H1 (cell line): ENCODE measurements around the gene PLD6. TPM values are rescaled to one million over a fixed set of nuclear protein-coding genes. Genes with fewer than 3 reads are reported as not detected.

Experiments
- CTCF ChIA-PET: fragments of 300-600 bp; sonication (Branson Sonifier 250); formaldehyde crosslinking; loops from one replicate; lab custom pipeline; 2021; ENCODE audit not compliant: partially characterized antibody; lab: Charles Lee
- POLR2A ChIA-PET: fragments of 300-600 bp; sonication (Branson Sonifier 250); formaldehyde crosslinking; loops from one replicate; lab custom pipeline; 2021; ENCODE audit warnings: inconsistent platforms; ENCODE audit not compliant: partially characterized antibody; lab: Charles Lee
- DNase-seq, 2 experiments: peaks; one replicate each; pipeline versions ENCODE4 v3.0.0 to v3.0.0-alpha.2; 2010 to 2022; ENCODE audit warnings: low spot score in 2 of 2, low read depth in 1 of 2, mixed read lengths in 1 of 2
- FAIRE-seq: peaks from 2 replicates; lab custom pipeline; 2011; peaks lifted over from hg19 to GRCh38; lab: Jason Lieb, UNC
- H2AFZ ChIP-seq: 2 replicates; pipeline ENCODE4 v1.8.1; 2012; ENCODE audit warnings: low read length, inconsistent platforms
- H2AK5ac ChIP-seq: 2 replicates; pipeline ENCODE4 v1.6.1; 2013; ENCODE audit warnings: low read depth, low read length
- H2BK120ac ChIP-seq: replicated peaks from 2 replicates; pipeline ENCODE3; 2013; ENCODE audit warnings: low read depth, low read length, inconsistent platforms
- H2BK12ac ChIP-seq: 2 replicates; pipeline ENCODE4 v1.6.1; 2013; ENCODE audit warnings: low read depth, low read length
- H2BK15ac ChIP-seq: 2 replicates; pipeline ENCODE4 v1.6.1; 2013; ENCODE audit warnings: low read length
- H2BK20ac ChIP-seq: 2 replicates; pipeline ENCODE4 v1.6.1; 2013; ENCODE audit warnings: low read length
- H2BK5ac ChIP-seq: 2 replicates; pipeline ENCODE4 v1.6.1; 2013; ENCODE audit warnings: low read depth, low read length
- H3K14ac ChIP-seq: 2 replicates; pipeline ENCODE4 v1.6.1; 2013; ENCODE audit warnings: inconsistent platforms; ENCODE audit not compliant: insufficient read length
- H3K18ac ChIP-seq: 2 replicates; pipeline ENCODE4 v1.6.1; 2013; ENCODE audit warnings: low read length; ENCODE audit errors: extremely low read depth
- H3K23ac ChIP-seq: 2 replicates; pipeline ENCODE4 v1.6.1; 2013; ENCODE audit warnings: inconsistent platforms; ENCODE audit not compliant: insufficient read length
- H3K23me2 ChIP-seq: 2 replicates; pipeline ENCODE4 v1.6.1; 2013; ENCODE audit warnings: low read depth, low read length
- H3K27ac ChIP-seq: 2 replicates; pipeline ENCODE4 v1.6.1; 2011; ENCODE audit warnings: low read depth, low read length, inconsistent platforms
- H3K27me3 ChIP-seq, 4 experiments: replicated peaks in 1 of 4; 1 replicate in 1 of 4; 2 replicates in 3 of 4; pipeline versions ENCODE4 v1.6.1 to v1.8.1; 2011 to 2013; ENCODE audit warnings: low read length in 3 of 4, mild to moderate bottlenecking in 3 of 4, inconsistent platforms in 2 of 4, mixed read lengths in 2 of 4, moderate library complexity in 1 of 4; ENCODE audit not compliant: control insufficient read depth in 3 of 4, insufficient read depth in 3 of 4; ENCODE audit errors: extremely low read depth in 1 of 4
- H3K36me3 ChIP-seq, 4 experiments: 2 replicates each; pipeline versions ENCODE4 v1.6.1 to v1.8.1; 2011 to 2013; ENCODE audit warnings: mild to moderate bottlenecking in 4 of 4, low read length in 3 of 4, moderate library complexity in 2 of 4, control low read depth in 1 of 4, inconsistent platforms in 1 of 4; ENCODE audit not compliant: insufficient read depth in 4 of 4, control insufficient read depth in 2 of 4
- H3K4ac ChIP-seq: replicated peaks from 2 replicates; pipeline ENCODE3; 2013; ENCODE audit warnings: low read length, low read depth, mixed read lengths, inconsistent platforms; ENCODE audit not compliant: insufficient read length
- H3K4me1 ChIP-seq, 4 experiments: replicated peaks in 1 of 4; 1 replicate in 1 of 4; 2 replicates in 3 of 4; pipeline versions ENCODE4 v1.6.1 to v1.8.1; 2011 to 2013; ENCODE audit warnings: low read length in 3 of 4, inconsistent platforms in 2 of 4, mixed read lengths in 1 of 4; ENCODE audit not compliant: insufficient read depth in 4 of 4, control insufficient read depth in 3 of 4
- H3K4me2 ChIP-seq, 2 experiments: 2 replicates each; pipeline versions ENCODE4 v1.6.1 to v1.8.1; 2011 to 2013; ENCODE audit warnings: low read depth in 2 of 2, low read length in 2 of 2, control low read depth in 1 of 2, inconsistent platforms in 1 of 2, mild to moderate bottlenecking in 1 of 2; ENCODE audit not compliant: insufficient read depth in 1 of 2
- H3K4me3 ChIP-seq, 4 experiments: fragments of 200-600, 300-600 bp in 1 of 4; sonication (generic), shearing (Covaris generic), sonication (Bioruptor Twin) in 1 of 4; 2 replicates each; pipeline versions ENCODE4 v1.5.1 to v1.8.1; 2011 to 2016; ENCODE audit warnings: low read length in 4 of 4, low read depth in 3 of 4, control low read depth in 2 of 4, inconsistent platforms in 2 of 4, mild to moderate bottlenecking in 2 of 4, mixed read lengths in 1 of 4, moderate library complexity in 1 of 4; ENCODE audit not compliant: insufficient read depth in 2 of 4; ENCODE audit errors: extremely low read depth in 1 of 4
- H3K56ac ChIP-seq: replicated peaks from 2 replicates; pipeline ENCODE3; 2013; ENCODE audit warnings: low read depth, mild to moderate bottlenecking, mixed read lengths, low read length, inconsistent platforms; ENCODE audit not compliant: insufficient read length
- H3K79me1 ChIP-seq: 2 replicates; pipeline ENCODE4 v1.6.1; 2013; ENCODE audit warnings: low read depth, low read length, control low read depth
- H3K79me2 ChIP-seq, 2 experiments: 2 replicates each; pipeline versions ENCODE4 v1.6.1 to v1.8.1; 2012 to 2013; ENCODE audit warnings: low read length in 2 of 2, mild to moderate bottlenecking in 2 of 2, inconsistent platforms in 1 of 2; ENCODE audit not compliant: insufficient read depth in 2 of 2, control insufficient read depth in 1 of 2
- H3K9ac ChIP-seq, 4 experiments: replicated peaks in 1 of 4; 1 replicate in 1 of 4; 2 replicates in 3 of 4; pipeline versions ENCODE4 v1.6.1 to v1.8.1; 2011 to 2013; ENCODE audit warnings: low read depth in 3 of 4, low read length in 3 of 4, control low read depth in 2 of 4, mild to moderate bottlenecking in 2 of 4, moderate library complexity in 2 of 4, inconsistent platforms in 1 of 4; ENCODE audit errors: extremely low read depth in 1 of 4
- H3K9me3 ChIP-seq, 2 experiments: 2 replicates each; pipeline versions ENCODE4 v1.6.1 to v1.8.1; 2012 to 2013; ENCODE audit warnings: mild to moderate bottlenecking in 2 of 2, moderate library complexity in 2 of 2, control low read depth in 1 of 2, inconsistent platforms in 1 of 2, low read depth in 1 of 2, low read length in 1 of 2, mixed read lengths in 1 of 2; ENCODE audit not compliant: insufficient read depth in 2 of 2
- H4K20me1 ChIP-seq, 2 experiments: replicated peaks in 1 of 2; 2 replicates each; pipeline versions ENCODE3 to v1.8.1; 2011 to 2013; ENCODE audit warnings: inconsistent platforms in 2 of 2, low read length in 2 of 2, mild to moderate bottlenecking in 1 of 2; ENCODE audit not compliant: insufficient read depth in 2 of 2, control insufficient read depth in 1 of 2
- H4K5ac ChIP-seq: 2 replicates; pipeline ENCODE4 v1.6.1; 2013; ENCODE audit warnings: low read length, low read depth, mixed read lengths, inconsistent platforms; ENCODE audit not compliant: insufficient read length
- H4K8ac ChIP-seq: 2 replicates; pipeline ENCODE4 v1.8.0; 2013; ENCODE audit warnings: mild to moderate bottlenecking, moderate library complexity, low read length, inconsistent platforms; ENCODE audit not compliant: insufficient read depth; ENCODE audit errors: extremely low read depth
- H4K91ac ChIP-seq: replicated peaks from 2 replicates; pipeline ENCODE3; 2013; ENCODE audit warnings: low read length, mixed read lengths, inconsistent platforms; ENCODE audit not compliant: insufficient read length
- ASH2L ChIP-seq: fragments of 200-600, 300-600 bp; sonication (generic); IDR thresholded peaks from one replicate; pipeline ENCODE4 v1.7.1; 2017; ENCODE audit warnings: low read length
- CHD1 ChIP-seq: IDR thresholded peaks from 2 replicates; pipeline ENCODE4 v1.6.1; 2012; ENCODE audit warnings: low read depth, low read length, improper control_type of control experiment
- CREB1 ChIP-seq: IDR thresholded peaks from 2 replicates; pipeline ENCODE4 v1.6.1; 2012; ENCODE audit warnings: inconsistent platforms
- RAD21 ChIP-seq, 2 experiments: IDR thresholded peaks in 1 of 2; conservative IDR thresholded peaks in 1 of 2; 2 replicates each; pipeline ENCODE4 v1.6.1; 2011; ENCODE audit warnings: low read depth in 2 of 2, low read length in 2 of 2, improper control_type of control experiment in 1 of 2, inconsistent platforms in 1 of 2, mild to moderate bottlenecking in 1 of 2, moderate library complexity in 1 of 2
- TCF12 ChIP-seq: IDR thresholded peaks from 2 replicates; pipeline ENCODE4 v1.6.1; 2011; ENCODE audit warnings: low read depth, mild to moderate bottlenecking, low read length
- USF2 ChIP-seq: IDR thresholded peaks from 2 replicates; pipeline ENCODE4 v1.6.1; 2011; ENCODE audit warnings: low read length, improper control_type of control experiment
- WGBS, 2 experiments: shearing (Covaris generic) in 1 of 2; methylation state at CpG; one replicate each; pipeline versions ENCODE4 v1.1.6 to v1.1.7; 2013 to 2015; ENCODE audit warnings: low lambda C conversion rate in 2 of 2, mixed read lengths in 2 of 2, inconsistent platforms in 1 of 2, low coverage in 1 of 2, missing lambda C conversion rate in 1 of 2; ENCODE audit not compliant: insufficient replicate concordance in 2 of 2, insufficient coverage in 1 of 2, insufficient read length in 1 of 2; ENCODE audit errors: extremely low coverage in 1 of 2, missing lambda C conversion rate in 1 of 2; 5-methylcytosine and 5-hydroxymethylcytosine counted together
- polyA plus RNA-seq, 7 experiments: library from polyadenylated mRNA; depleted of rRNA in 3 of 7; stranded (reverse) in 5 of 7; unstranded in 2 of 7; fragments of >200 nt in 5 of 7; fragments of 200-250 nt in 2 of 7; gene quantifications; 1 replicate in 5 of 7; 2 replicates in 1 of 7; 4 replicates in 1 of 7; pipeline versions ENCODE4 v1.2.1 to v1.2.3, GENCODE V29; 2011 to 2013; ENCODE audit warnings: missing spikeins in 2 of 7, mixed read lengths in 2 of 7
- total RNA-seq: library from RNA; stranded (reverse); fragmentation: NEBNext Ultra II Directional; extraction: Animal tissue kit (Norgen Biotek cat#: 25700); gene quantifications from 2 replicates; pipeline ENCODE4 v1.2.1, GENCODE V29; 2021

PLD6 gene
- total and polyA plus RNA-seq, 2 of the 8 experiments (the other 6 are each of a cell fraction or from before 2014, with no cell fraction given) = 0.20 to 0.22 TPM

GRCh38 chr17:17156107-17156506 is 50.0 kb downstream of the PLD6 start:
- Histone ChIP-seq H4K91ac (no peak overlapping the region), H3K23ac (no peak overlapping the region), H3K79me1 (no peaks in the 10 kb centered on the region), H4K20me1 (peaks cover 0 to 1% of the 10 kb centered on the region in 2 experiments), H2BK5ac (no peak overlapping the region), H3K14ac (no peak overlapping the region), H3K4ac (no peak overlapping the region), H4K5ac (no peak overlapping the region), H4K8ac (no peak overlapping the region), H2BK20ac (no peak overlapping the region), H3K27ac (no peak overlapping the region), H3K4me1 (no peaks in the 10 kb centered on the region), H3K4me3 (no peak overlapping the region), H2AK5ac (no peak overlapping the region), H3K36me3 (peaks cover 5 to 22% (median 16%) of the 10 kb centered on the region in 4 experiments; a peak in 7 of 8 replicates), H2BK15ac (no peak overlapping the region), H3K56ac (no peak overlapping the region), H3K4me2 (no peak overlapping the region), H3K27me3 (no peaks in the 10 kb centered on the region), H2BK12ac (no peak overlapping the region), H3K23me2 (no peaks in the 10 kb centered on the region), H2BK120ac (no peak overlapping the region), H2AFZ (no peak overlapping the region), H3K9ac (no peak overlapping the region), H3K18ac (no peak overlapping the region), H3K9me3 (no peaks in the 10 kb centered on the region), H3K79me2 (no peaks in the 10 kb centered on the region)
- no peak for TF ChIP-seq CHD1
- no peak for TF ChIP-seq TCF12
- TF ChIP-seq RAD21 (IDR thresholded peaks at IDR 0.05 in 1 of 2, conservative IDR thresholded peaks at IDR 0.05 in 1 of 2; ENCODE audit: low read depth in 2 of 2, low read length in 2 of 2) = no peak
- no peak for TF ChIP-seq USF2
- TF ChIP-seq CREB1 = no peak
- no peak for TF ChIP-seq ASH2L
- DNase-seq (no peak), FAIRE-seq (no peak)
- WGBS, 2 experiments = 90% methylated on average over 4 of the region's 4 CpGs; no CpG with 5 or more reads in 1 of the 2 experiments
- ChIA-PET POLR2A (no interaction called here), CTCF (interaction anchor here (0.7 to 6.8 kb wide), 7 partner anchors 8 to 164 kb away, joined by 3 to 67 read pairs (median 4); no protein-coding TSS in a partner anchor)
